ENCODE results near the gene FOXL3.
"Not testable (repeated sequence)": the region's sequence is repeated elsewhere in the genome, so short reads cannot be mapped to it uniquely, and the experiment has no call there.

The FOXL3 gene

GRCh38 chr7:255721-256361 lies 34.1 kb upstream of the FOXL3 start:
- no peak for DNase-seq

GRCh38 chr7:256461-256940 lies 33.5 kb upstream of the FOXL3 start:
- no peak for DNase-seq

GRCh38 chr7:256981-257646 lies 32.9 kb upstream of the FOXL3 start:
- DNase-seq, result no peak

DNA sequence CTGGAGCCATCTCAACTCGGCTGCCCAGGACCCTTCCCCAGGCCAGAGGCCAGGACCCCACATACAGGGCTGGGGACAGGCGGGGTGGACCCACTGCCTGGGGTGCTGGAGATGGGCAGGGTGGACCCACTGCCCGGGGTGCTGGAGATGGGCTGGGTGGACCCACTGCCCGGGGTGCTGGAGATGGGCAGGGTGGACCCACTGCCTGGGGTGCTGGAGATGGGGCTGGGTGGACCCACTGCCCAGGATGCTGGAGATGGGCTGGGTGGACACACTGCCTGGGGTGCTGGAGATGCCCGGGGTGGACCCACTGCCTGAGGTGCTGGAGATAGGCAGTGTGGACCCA lies 32.4 kb upstream of the FOXL3 start:
- no peak for DNase-seq

DNA sequence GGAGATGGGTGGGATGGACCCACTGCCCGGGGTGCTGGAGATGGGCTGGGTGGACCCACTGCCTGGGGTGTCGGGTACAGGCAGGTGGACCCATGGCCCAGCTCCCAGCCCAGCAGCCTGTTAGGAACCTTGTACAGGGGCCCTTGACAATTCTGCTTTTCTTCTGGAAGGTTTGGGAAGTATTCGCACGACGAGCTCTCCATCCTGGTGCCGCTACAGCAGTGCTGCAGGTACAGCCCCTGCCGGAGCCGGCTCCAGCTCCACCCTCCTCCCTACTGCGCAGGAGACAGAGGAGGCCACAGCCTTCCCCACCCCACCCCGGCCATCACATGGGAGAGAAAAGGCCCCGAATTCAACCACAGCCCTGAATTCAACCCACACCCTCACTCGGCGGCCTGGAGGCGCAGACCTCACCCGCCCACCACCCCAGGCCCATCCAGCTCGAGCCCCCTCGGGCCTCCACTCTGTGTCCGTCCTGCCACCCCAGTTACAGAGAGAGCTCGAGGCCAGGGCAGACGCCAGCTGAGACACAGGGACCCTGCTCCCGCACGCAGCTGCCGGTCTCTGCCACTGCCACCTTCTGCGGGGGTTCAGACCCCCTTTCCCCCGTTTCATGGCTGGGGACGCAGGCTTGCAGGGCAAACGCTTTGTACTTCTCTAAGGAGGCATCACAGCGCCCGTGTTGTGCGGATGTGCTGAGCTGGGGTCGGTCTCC lies 31.3 kb upstream of the FOXL3 start:
- DNase-seq, result no peak

DNA sequence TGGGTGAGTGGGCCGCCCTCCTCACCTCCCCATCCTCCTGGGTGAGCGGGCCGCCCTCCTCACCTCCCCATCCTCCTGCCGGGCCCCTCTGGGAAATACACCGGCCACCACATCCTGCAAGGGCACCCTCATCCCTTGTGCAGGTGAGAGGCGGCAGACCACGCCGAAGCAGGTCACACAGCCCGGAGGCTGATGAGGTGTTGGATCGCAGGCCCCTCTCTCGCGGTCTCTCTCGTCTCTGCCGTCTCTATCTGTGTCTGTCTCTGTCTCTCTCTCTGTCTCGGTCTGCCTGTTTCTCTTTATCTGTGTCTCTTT lies 30.8 kb upstream of the FOXL3 start:
- DNase-seq, result no peak

DNA sequence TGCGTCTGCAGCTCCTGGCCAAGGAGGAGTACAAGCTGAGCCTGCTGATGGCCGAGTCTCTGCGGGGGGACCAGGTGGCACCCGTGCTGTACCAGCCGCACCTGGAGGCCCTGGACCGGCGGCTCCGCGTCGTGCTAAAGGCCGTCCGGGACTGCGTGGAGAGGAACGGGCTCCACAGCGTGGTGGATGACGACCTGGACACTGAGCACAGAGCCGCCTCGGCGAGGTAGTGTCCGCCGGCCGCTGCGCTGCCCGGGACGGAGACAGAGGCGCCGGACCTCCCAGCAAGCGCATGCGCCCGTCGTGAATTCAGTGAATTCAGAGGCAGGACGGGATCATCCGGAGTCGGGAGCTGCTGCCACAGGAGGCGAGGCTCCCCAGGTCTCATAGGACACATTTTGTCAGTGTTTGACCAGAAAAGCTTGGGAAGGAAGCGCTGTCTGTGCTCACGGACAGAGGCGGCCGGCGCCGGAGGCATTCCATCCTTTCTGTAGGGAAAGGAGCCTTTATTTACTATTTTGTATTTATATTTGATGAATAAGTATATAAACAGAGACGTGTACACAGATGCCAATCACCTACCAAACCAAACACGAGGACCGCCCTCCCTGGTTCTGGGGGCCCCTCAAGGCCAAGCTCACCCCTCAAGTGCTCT lies 30.1 kb upstream of the FOXL3 start:
- no peak for DNase-seq

DNA sequence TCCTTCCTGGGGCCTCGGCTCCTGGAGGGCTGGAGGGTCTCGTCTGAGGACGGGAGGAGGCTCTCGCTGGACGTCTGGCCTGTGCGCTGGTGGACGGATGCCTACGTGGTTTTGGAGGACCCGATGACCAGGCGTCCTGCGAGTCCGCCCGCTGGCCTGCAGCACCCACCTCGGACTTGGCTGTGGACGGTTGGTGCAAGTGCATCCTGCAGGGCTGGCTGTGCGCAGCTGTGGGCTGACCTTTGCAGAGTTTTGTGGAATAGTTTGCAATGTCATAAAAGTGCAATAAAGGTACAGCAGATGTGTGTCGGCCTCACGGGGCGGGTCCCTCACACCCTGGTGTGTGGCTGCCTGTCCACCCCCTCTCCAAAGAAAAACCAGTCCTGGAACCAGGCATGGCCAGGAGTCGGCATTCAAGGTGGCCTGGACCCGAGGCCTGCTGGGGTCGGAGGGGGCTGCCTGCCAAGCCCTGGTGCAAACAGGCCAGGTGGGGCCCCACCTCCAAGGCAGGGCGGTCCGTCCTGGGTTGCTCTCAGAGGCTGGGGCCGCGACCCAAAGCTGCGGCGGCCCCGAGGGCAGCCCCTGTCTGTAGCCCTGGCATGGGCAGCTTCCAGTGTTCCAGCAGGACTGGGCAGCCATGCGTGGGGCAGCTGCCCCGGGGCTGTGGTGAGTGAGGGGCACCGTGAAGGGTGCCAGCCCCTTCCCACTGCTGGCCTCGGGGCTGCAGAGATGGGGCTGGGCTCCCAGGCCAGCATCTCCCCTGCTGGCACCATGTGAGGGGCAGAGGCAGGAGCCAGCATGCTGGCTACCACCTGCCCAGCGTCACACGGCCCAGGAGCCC lies 29.3 kb upstream of the FOXL3 start:
- DNase-seq, result no peak

- DNase-seq, result no peak
These were observed 28.4 kb upstream of the FOXL3 start for GRCh38 chr7:261341-262250.

GRCh38 chr7:262251-262572 lies 27.8 kb upstream of the FOXL3 start:
- DNase-seq, result no peak

DNA sequence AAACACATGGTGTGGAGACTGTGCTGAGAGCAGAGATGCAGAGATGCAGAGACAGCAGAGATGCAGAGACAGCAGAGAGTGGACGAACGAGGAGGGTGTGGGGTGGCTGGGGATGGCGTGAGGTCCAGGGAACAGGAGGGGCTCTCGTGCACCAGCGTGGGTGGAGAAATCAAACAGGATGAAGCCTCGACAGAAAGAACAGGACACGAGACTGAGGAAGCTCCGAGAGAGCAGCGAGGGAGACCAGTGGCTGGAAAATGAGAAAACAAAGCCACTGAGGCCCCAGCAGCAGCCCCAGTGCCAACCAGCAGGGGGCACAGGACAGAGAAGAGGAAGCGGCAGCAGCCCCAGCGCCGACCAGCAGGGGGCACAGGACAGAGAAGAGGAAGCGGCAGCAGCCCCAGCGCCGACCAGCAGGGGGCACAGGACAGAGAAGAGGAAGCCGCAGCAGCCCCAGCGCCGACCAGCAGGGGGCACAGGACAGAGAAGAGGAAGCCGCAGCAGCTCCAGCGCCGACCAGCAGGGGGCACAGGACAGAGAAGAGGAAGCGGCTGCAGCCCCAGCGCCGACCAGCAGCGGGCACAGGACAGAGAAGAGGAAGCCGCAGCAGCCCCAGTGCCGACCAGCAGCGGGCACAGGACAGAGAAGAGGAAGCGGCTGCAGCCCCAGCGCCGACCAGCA lies 27.2 kb upstream of the FOXL3 start:
- not testable (repeated sequence) for DNase-seq

GRCh38 chr7:263483-264351 lies 26.3 kb upstream of the FOXL3 start:
- DNase-seq, result not testable (repeated sequence)

DNA sequence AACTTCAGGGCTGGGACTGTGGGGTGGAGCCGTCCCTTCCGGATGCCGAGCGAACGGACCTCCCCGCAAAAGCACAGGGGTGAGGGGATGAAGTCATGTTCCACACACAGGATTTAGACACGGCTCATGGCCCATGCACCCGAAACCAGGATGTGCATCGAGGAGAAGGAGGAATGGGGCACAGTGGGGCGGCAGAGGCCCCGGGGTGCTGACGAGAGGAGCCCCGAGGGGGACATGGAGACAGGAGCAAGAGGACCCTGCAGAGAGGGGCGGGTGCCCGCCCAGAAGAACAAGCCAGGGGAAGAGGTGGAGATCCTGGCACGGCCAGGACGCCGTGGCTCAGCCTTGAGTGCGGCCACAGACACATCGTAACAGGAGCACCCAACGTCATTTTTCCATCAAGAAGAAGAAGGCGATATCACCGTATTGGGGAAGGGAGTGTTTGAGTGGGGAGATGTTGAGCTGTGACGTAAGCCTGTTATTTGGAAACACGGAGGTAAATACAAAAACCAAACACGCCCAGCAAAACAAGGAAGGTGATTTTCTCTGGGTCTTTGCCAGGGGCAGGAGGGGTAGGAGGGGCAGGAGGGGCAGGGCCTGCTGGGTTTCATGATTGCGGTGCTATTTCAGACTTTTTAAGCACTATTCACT lies 25.3 kb upstream of the FOXL3 start:
- DNase-seq, result no peak

DNA sequence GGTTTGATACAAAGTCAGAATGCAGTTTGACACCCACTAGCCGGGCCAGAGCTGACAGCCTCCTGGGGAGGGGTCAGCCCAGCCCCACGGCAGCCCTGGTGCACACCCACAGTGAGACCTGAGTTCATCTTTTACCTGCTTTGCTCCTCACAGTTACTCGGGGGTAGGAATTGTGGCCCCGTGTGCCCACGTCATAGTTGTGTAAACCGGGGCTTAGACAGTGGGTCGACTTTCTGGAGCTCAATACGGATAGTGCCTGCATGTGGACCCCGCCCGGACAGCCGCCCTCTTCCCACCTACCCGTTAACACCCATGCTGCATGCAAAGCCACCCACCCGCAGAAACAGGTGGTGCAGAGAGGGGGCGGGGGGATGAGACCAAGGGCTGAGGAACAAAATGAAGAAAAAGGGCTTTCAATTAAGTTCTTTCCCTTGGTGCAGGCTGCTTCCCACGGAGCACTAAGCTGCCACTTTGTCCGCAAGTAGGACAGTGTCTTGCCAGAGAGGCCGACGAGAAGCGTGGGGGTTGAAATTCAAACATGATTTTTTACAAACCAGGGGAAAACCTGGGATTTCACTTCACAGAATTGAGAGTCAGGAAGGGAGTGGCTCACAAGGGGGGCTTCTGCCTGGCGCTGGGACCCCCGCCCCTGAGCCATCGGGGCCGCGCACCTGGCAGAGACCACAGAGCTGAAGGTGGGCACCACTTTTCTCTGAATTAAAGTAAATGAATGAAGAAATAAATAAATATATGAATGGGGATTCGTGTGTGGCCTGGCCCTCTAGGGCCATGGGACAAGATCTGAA lies 24.6 kb upstream of the FOXL3 start:
- no peak for DNase-seq

DNA sequence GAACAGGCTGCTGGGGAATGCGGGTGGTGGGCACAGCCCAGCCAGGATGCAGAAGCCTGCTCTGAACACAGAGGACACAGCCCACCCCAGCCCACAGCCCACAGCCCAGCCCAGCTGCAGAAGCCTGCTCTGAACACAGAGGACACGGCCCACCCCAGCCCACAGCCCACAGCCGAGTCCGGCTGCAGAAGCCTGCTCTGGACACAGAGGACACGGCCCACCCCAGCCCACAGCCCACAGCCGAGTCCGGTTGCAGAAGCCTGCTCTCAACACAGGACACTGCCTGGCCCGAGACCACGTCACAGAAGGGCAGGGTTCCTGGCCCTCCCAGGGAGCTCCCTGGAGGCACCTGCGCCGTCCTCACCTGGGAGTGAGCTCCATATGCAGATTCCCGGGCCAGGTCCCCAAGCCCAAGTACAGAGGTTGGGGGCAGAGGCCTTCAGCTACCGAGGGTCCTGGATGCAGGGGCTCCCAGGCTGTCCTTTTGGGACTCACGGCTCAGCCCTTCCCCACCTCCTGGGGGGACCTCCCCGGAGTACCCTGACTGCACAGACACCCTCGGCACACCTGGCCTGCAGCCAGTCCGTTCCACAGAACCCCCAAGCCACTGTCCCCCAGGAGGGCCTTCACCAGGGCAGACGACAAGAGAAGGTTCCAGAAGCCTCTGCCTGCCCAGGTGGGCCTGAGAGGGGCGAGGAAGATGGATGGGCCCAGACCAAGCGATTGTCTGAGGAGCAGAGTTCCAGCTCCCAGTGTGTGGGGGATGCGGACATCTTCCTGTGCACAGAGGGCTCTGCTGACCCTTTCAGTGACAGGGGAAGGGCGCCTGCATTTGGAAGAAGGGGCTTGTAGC lies 23.7 kb upstream of the FOXL3 start:
- DNase-seq, result no peak

GRCh38 chr7:266851-267840 lies 22.8 kb upstream of the FOXL3 start:
- no peak for DNase-seq

GRCh38 chr7:268991-269390 lies 21.0 kb upstream of the FOXL3 start:
- no peak for DNase-seq

Data from cerebellar nuclear complex (tissue), 1 donor.